Left ventricle myocardium inferior (tissue), 1 donor: Measurements from ENCODE around the gene TRRAP. TPM values are rescaled to one million over a fixed set of nuclear protein-coding genes. Genes with fewer than 3 reads are reported as not detected.

Source experiments
- DNase-seq: peaks from one replicate; pipeline ENCODE4 v3.0.0-alpha.2; 2020
- H3K27ac ChIP-seq: fragments of 200-600 bp; replicated peaks from 2 replicates; pipeline ENCODE4 v1.8.0; 2021
- H3K27me3 ChIP-seq: fragments of 200-600 bp; 2 replicates; pipeline ENCODE4 v1.8.0; 2021; ENCODE audit warnings: low read depth
- H3K36me3 ChIP-seq: fragments of 200-600 bp; 2 replicates; pipeline ENCODE4 v1.8.0; 2021
- H3K4me1 ChIP-seq: fragments of 200-600 bp; 2 replicates; pipeline ENCODE4 v1.8.0; 2021
- H3K4me3 ChIP-seq: fragments of 200-600 bp; 2 replicates; pipeline ENCODE4 v1.8.0; 2021; ENCODE audit warnings: mild to moderate bottlenecking, moderate library complexity
- H3K9me3 ChIP-seq: fragments of 200-600 bp; replicated peaks from 2 replicates; pipeline ENCODE4 v1.8.0; 2021
- intact Hi-C: fragments of 100-400 bp; cut with micrococcal nuclease; formaldehyde crosslinking; loops from one replicate; pipeline ENCODE4 v1.11.0; 2022
- total RNA-seq: library from RNA; stranded (reverse); fragmentation: NEBNext Ultra II Directional; extraction: Animal tissue kit (Norgen Biotek cat#: 25700); gene quantifications from one replicate; pipeline ENCODE4 v1.2.1, GENCODE V29; 2021
- TF ChIP-seq, protein P1 (sequence below): fragments of 200-600 bp; IDR thresholded peaks from 2 replicates; pipeline ENCODE4 v1.8.0; 2021; ENCODE audit warnings: antibody characterized with exemption, mild to moderate bottlenecking, borderline replicate concordance
- donor health status: DM: no; HTN: yes; CAD: no; lungs with severe emphysema.

The TRRAP gene
- total RNA-seq, 1 donor from 2014 or later = 15.5 TPM

DNA sequence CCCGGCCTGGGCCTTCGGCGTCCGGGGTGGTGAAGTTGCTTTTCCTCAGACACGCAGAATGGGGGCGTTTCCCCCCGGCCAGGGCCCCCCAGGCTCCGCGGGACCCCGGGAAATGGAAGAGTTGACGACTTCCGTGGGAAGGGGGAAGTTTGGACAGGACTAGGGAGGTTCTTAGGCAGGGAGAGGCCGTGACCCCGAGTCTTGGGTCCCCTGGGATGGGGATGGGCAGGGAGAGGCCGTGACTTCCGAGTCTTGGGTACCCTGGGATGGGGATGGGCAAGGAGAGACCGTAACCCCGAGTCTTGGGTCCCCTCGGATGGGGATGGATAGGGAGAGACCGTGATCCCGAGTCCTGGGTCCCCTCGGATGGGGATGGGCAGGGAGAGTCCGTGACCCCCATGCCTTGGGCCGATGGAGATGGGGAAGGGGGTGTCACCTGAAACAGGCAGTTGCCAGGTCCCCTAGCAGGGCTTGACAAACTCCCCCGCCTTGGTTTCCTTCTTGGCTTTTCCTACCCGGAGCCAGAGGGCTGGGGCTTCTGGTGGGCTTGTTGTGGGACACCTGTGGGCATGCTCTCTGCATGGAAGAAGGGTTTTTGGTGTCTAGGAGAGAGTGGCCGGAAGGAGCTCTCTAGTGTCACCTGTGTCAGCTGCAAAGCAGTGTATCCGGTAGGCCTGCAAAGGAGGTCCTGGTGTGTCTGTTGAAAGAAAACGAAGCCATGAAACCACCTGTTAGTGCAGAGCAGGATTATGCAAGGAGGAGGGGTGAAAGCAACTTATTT lies 1.1 kb downstream of the TRRAP start:
- TF ChIP-seq, protein P1, sequence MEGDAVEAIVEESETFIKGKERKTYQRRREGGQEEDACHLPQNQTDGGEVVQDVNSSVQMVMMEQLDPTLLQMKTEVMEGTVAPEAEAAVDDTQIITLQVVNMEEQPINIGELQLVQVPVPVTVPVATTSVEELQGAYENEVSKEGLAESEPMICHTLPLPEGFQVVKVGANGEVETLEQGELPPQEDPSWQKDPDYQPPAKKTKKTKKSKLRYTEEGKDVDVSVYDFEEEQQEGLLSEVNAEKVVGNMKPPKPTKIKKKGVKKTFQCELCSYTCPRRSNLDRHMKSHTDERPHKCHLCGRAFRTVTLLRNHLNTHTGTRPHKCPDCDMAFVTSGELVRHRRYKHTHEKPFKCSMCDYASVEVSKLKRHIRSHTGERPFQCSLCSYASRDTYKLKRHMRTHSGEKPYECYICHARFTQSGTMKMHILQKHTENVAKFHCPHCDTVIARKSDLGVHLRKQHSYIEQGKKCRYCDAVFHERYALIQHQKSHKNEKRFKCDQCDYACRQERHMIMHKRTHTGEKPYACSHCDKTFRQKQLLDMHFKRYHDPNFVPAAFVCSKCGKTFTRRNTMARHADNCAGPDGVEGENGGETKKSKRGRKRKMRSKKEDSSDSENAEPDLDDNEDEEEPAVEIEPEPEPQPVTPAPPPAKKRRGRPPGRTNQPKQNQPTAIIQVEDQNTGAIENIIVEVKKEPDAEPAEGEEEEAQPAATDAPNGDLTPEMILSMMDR = peak; percentile 28
- intact Hi-C loops = no loop called here
- H3K4me3 ChIP-seq = peak overlapping the region; percentile 98

DNA sequence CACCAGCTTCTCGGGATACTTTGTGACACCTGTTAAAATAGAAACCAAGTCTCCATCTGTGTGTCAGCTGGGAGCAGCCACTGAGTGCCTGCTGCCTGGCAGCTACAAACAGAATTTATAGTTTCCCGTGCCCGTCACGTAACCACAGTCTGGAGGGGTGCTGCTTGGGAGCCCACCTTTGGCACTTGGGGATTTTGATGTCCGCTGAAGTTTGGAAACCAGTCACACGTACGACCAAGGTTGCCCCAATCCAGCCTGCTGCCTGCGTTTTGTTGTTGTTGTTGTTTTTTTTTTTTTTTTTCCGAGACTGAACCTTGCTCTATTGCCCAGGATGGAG lies 1.6 kb downstream of the TRRAP start:
- DNase-seq = no peak
- H3K27ac ChIP-seq = peak overlapping the region; percentile 100
- TF ChIP-seq, protein P1 = no peak

More for the DNA sequence above, 1.1 kb downstream of the TRRAP start:
- Histone ChIP-seq H3K27me3 (peaks cover 13% of the 10 kb centered on the region), H3K4me1 (peaks cover 31% of the 10 kb centered on the region), H3K27ac (peak overlapping the region; percentile 100), H3K9me3 (no peaks in the 10 kb centered on the region), H3K36me3 (peaks cover 37% of the 10 kb centered on the region)
- no peak for DNase-seq

DNA sequence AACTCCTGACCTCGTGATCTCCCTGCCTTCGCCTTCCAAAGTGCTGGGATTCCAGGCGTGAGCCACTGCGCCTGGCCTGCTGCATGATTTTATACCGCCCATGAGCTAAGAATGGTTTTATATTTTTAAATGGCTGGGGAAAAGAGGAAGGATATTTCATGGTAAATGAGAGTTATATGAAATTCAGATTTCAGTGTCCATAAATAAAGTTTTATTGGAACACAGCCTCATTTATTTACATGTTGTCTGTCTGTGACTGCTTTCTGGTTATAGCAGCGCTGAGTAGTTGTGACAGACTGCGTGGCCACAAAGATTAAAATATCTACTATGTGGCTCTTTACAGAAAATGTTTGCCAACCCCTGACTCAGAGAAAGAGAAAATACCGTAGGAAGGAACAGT lies 2.2 kb downstream of the TRRAP start:
- intact Hi-C loops = no loop called here
- DNase-seq = no peak
- peaks cover 2% of the 10 kb centered on the region for H3K27me3 ChIP-seq
- H3K9me3 ChIP-seq = no peaks in the 10 kb centered on the region
- peak overlapping the region; percentile 100 for H3K27ac ChIP-seq
- peaks cover 44% of the 10 kb centered on the region for H3K36me3 ChIP-seq
- TF ChIP-seq, protein P1 = no peak
- peaks cover 31% of the 10 kb centered on the region for H3K4me1 ChIP-seq
- H3K4me3 ChIP-seq = peak overlapping the region; percentile 98

More for the DNA sequence above, 1.6 kb downstream of the TRRAP start:
- peaks cover 31% of the 10 kb centered on the region for H3K4me1 ChIP-seq
- intact Hi-C loops = no loop called here
- no peaks in the 10 kb centered on the region for H3K9me3 ChIP-seq
- peaks cover 7% of the 10 kb centered on the region for H3K27me3 ChIP-seq
- peak overlapping the region; percentile 98 for H3K4me3 ChIP-seq
- H3K36me3 ChIP-seq = peaks cover 42% of the 10 kb centered on the region

DNA sequence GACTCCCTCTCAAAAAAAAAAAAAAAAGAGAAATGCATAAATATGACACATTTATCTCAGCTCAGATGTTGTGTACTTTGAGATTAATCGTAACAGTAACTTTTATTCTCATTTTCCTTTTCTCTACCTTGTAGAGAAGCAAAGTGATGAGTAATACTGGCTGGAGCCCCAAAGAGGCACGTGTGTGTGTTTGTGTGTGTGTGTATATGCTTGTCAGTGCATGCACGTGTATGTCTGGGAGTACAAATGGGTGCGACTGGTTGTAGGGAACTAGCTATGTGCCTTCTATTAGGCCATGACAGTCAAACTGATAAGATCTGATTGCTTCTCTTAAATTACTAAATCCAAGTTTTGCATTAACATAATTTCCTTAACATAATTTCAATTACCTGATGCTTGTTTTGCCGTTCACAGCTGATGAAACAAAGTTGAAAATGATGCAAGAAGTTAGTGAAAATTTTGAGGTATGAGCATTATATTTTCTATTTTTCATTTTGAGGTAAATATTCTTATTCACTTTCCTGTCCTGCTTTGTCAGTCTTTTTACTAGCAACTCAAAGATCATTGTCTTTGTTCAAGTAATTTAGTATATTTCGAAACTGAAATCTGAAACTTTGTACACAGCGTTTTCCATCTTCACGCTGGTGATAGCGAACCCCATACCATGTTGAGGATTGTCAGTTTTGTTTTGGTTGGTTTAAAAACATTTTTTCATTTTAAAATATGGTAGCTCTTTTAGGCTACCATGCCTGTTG lies 3.4 kb downstream of the TRRAP start:
- no peak for DNase-seq
- Histone ChIP-seq H3K4me1 (peaks cover 31% of the 10 kb centered on the region), H3K4me3 (no peak overlapping the region), H3K27me3 (no peaks in the 10 kb centered on the region), H3K9me3 (no peaks in the 10 kb centered on the region), H3K27ac (no peak overlapping the region), H3K36me3 (peaks cover 49% of the 10 kb centered on the region)
- intact Hi-C loops = no loop called here
- TF ChIP-seq, protein P1 = no peak

DNA sequence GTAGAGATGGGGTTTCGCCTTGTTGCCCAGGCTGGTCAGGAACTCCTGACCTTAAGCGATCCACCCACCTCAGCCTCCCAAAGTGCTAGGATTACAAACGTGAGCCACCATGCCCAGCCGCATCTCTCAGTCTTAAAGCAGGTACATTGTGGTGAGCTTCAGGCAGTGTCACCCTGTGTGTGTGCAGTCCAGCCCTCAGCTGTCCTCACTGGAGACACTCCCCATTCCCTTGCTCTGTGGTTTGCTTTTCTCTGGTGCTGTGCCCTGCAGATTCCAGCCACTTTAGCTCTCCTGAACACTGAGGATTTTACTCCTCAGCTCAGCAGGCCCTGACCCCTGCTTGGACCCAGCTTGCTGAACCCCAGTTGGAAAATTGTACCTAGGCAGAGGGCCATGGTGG lies 6.1 kb downstream of the TRRAP start:
- H3K36me3 ChIP-seq = peaks cover 72% of the 10 kb centered on the region
- intact Hi-C loops = no loop called here
- no peak overlapping the region for H3K4me3 ChIP-seq
- no peaks in the 10 kb centered on the region for H3K27me3 ChIP-seq
- no peak overlapping the region for H3K27ac ChIP-seq
- TF ChIP-seq, protein P1 = no peak
- DNase-seq = no peak
- peaks cover 15% of the 10 kb centered on the region for H3K4me1 ChIP-seq
- no peaks in the 10 kb centered on the region for H3K9me3 ChIP-seq
